GM12878 (cell line): ENCODE data around the gene FNDC11. TPM values are rescaled to one million over a fixed set of nuclear protein-coding genes. Genes with fewer than 3 reads are reported as not detected.

ENCODE experiments used
- ATAC-seq: fragments of 200-7000 bp; cut with Tn5 transposase; 3 replicates; pipeline ENCODE4 v1.9.1; 2020; ENCODE audit warnings: mild to moderate bottlenecking, moderate library complexity
- BruUV-seq: library from RNA; stranded (reverse); fragments of 400-500 nt; replicated peaks from 2 replicates; lab custom pipeline; 2021; lab: Mats Ljungman, UMichigan
- CTCF ChIA-PET: fragments of 300-600 bp; sonication (Branson Sonifier 250); formaldehyde crosslinking; extraction: SDS; loops from one replicate; lab custom pipeline; 2021; ENCODE audit warnings: inconsistent platforms; lab: Yijun Ruan, JAX
- POLR2A ChIA-PET: fragments of 350-600 bp; formaldehyde crosslinking; extraction: SDS; loops from one replicate; lab custom pipeline; 2021; ENCODE audit warnings: inconsistent platforms; lab: Charles Lee
- RAD21 ChIA-PET: fragments of 300-600 bp; sonication (Branson Sonifier 250); formaldehyde crosslinking; loops from one replicate; lab custom pipeline; 2023; ENCODE audit warnings: antibody characterized with exemption; ENCODE audit not compliant: unreplicated experiment; lab: Charles Lee
- SMC1A ChIA-PET: fragments of 300-600 bp; sonication (Branson Sonifier 250); formaldehyde crosslinking; loops from one replicate; lab custom pipeline; 2023; ENCODE audit not compliant: unreplicated experiment, uncharacterized antibody; lab: Charles Lee
- DNase-seq: peaks from one replicate; pipeline ENCODE4 v3.0.0-alpha.2; 2011; ENCODE audit warnings: low read depth, low spot score
- FAIRE-seq: peaks from 3 replicates; lab custom pipeline; 2011; peaks lifted over from hg19 to GRCh38; lab: Jason Lieb, UNC
- H2AFZ ChIP-seq: 2 replicates; pipeline ENCODE4 v1.6.0; 2011; ENCODE audit warnings: low read depth, low read length, control low read depth; ENCODE audit not compliant: control insufficient read depth
- H3K27ac ChIP-seq: 2 replicates; pipeline ENCODE4 v1.5.1; 2011; ENCODE audit warnings: control low read depth; ENCODE audit not compliant: control insufficient read depth, insufficient read depth
- H3K27me3 ChIP-seq, 2 experiments: replicated peaks in 1 of 2; 2 replicates each; pipeline versions ENCODE4 v1.6.0 to v1.6.1; 2011; ENCODE audit warnings: low read length in 1 of 2; ENCODE audit not compliant: control insufficient read depth in 2 of 2, insufficient read depth in 2 of 2
- H3K36me3 ChIP-seq, 2 experiments: 2 replicates each; pipeline ENCODE4 v1.5.1; 2011; ENCODE audit warnings: low read length in 1 of 2; ENCODE audit not compliant: control insufficient read depth in 2 of 2, insufficient read depth in 2 of 2
- H3K4me1 ChIP-seq: 2 replicates; pipeline ENCODE4 v1.6.1; 2011; ENCODE audit warnings: mild to moderate bottlenecking, low read length, moderate library complexity, mixed read lengths; ENCODE audit not compliant: control insufficient read depth, insufficient read depth
- H3K4me2 ChIP-seq: 2 replicates; pipeline ENCODE4 v1.6.0; 2011; ENCODE audit warnings: control low read depth; ENCODE audit not compliant: control insufficient read depth, insufficient read depth
- H3K4me3 ChIP-seq: fragments of 200-600 bp; sonication (generic); 2 replicates; pipeline ENCODE4 v1.5.1; 2016
- H3K79me2 ChIP-seq: 2 replicates; pipeline ENCODE4 v1.6.0; 2011; ENCODE audit warnings: low read length; ENCODE audit not compliant: control insufficient read depth, insufficient read depth
- H3K9ac ChIP-seq: 2 replicates; pipeline ENCODE4 v1.8.0; 2011; ENCODE audit warnings: low read length, control low read depth, mixed read lengths; ENCODE audit not compliant: control insufficient read depth, insufficient read depth
- H3K9me3 ChIP-seq: replicated peaks from 3 replicates; pipeline ENCODE4 v1.5.1; 2011; ENCODE audit warnings: mild to moderate bottlenecking, low read length; ENCODE audit not compliant: control insufficient read depth, insufficient read depth
- H4K20me1 ChIP-seq: 2 replicates; pipeline ENCODE4 v1.6.0; 2011; ENCODE audit not compliant: control insufficient read depth, insufficient read depth
- ATF7 ChIP-seq: fragments of 450-650 bp; IDR thresholded peaks from 2 replicates; pipeline ENCODE4 v1.6.1; 2016; ENCODE audit warnings: low read depth, mild to moderate bottlenecking
- CREB1 ChIP-seq: IDR thresholded peaks from 2 replicates; pipeline ENCODE4 v1.6.1; 2012; ENCODE audit warnings: low read depth, mild to moderate bottlenecking, inconsistent platforms
- CREM ChIP-seq: IDR thresholded peaks from 2 replicates; pipeline ENCODE4 v1.6.1; 2014; ENCODE audit warnings: antibody characterized with exemption, low read depth
- DPF2 ChIP-seq: fragments of 450-650 bp; IDR thresholded peaks from 2 replicates; pipeline ENCODE4 v1.6.1; 2017; ENCODE audit warnings: mild to moderate bottlenecking
- EED ChIP-seq: sonication (generic); IDR thresholded peaks from 2 replicates; pipeline ENCODE4 v1.6.1; 2016; ENCODE audit warnings: antibody characterized with exemption, low read depth
- ETV6 ChIP-seq, 2 experiments: fragments of 450-650 bp in 1 of 2; IDR thresholded peaks in 1 of 2; conservative IDR thresholded peaks in 1 of 2; 2 replicates each; pipeline ENCODE4 v1.6.1; 2014; ENCODE audit warnings: antibody characterized with exemption in 1 of 2, borderline replicate concordance in 1 of 2, low read depth in 1 of 2, mild to moderate bottlenecking in 1 of 2, moderate library complexity in 1 of 2
- IKZF1 ChIP-seq: fragments of 450-650 bp; conservative IDR thresholded peaks from 2 replicates; pipeline ENCODE4 v1.6.1; 2017; ENCODE audit warnings: antibody characterized with exemption, mild to moderate bottlenecking
- IRF4 ChIP-seq: IDR thresholded peaks from 2 replicates; pipeline ENCODE4 v1.6.1; 2011; ENCODE audit warnings: low read depth, low read length
- KAT2A ChIP-seq: conservative IDR thresholded peaks from 2 replicates; pipeline ENCODE4 v1.6.1; 2011; ENCODE audit warnings: low read depth, low read length; ENCODE audit not compliant: control insufficient read depth
- LARP7 ChIP-seq: fragments of 450-650 bp; IDR thresholded peaks from 2 replicates; pipeline ENCODE4 v1.6.1; 2017; ENCODE audit warnings: mild to moderate bottlenecking
- MEF2A ChIP-seq: IDR thresholded peaks from 2 replicates; pipeline ENCODE4 v1.6.1; 2011; ENCODE audit warnings: low read depth, mild to moderate bottlenecking, low read length, moderate library complexity; ENCODE audit not compliant: insufficient read depth
- NFIC ChIP-seq: IDR thresholded peaks from 2 replicates; pipeline ENCODE4 v1.6.1; 2012; ENCODE audit warnings: low read depth, mild to moderate bottlenecking, inconsistent platforms, low read length, moderate library complexity
- NFYB ChIP-seq: IDR thresholded peaks from 2 replicates; pipeline ENCODE4 v1.6.1; 2011; ENCODE audit warnings: low read depth, mild to moderate bottlenecking, low read length, improper control_type of control experiment, moderate library complexity; ENCODE audit not compliant: insufficient read depth
- NR2C1 ChIP-seq: fragments of 450-650 bp; IDR thresholded peaks from 2 replicates; pipeline ENCODE4 v1.6.1; 2017; ENCODE audit warnings: antibody characterized with exemption, mild to moderate bottlenecking, moderate library complexity
- NR2F1 ChIP-seq: fragments of 450-650 bp; conservative IDR thresholded peaks from 2 replicates; pipeline ENCODE4 v1.6.1; 2017; ENCODE audit warnings: mild to moderate bottlenecking
- PAX5 ChIP-seq: IDR thresholded peaks from 2 replicates; pipeline ENCODE4 v1.6.1; 2011; ENCODE audit warnings: low read depth, low read length, borderline replicate concordance
- SP1 ChIP-seq: IDR thresholded peaks from one replicate; pipeline ENCODE4 v1.6.1; 2011; ENCODE audit warnings: low read depth, low read length
- SPI1 ChIP-seq: IDR thresholded peaks from 2 replicates; pipeline ENCODE4 v1.6.1; 2011; ENCODE audit warnings: low read depth, mild to moderate bottlenecking, low read length, moderate library complexity, borderline replicate concordance; ENCODE audit not compliant: insufficient read depth
- TARDBP ChIP-seq: IDR thresholded peaks from 2 replicates; pipeline ENCODE4 v1.6.1; 2016; ENCODE audit warnings: borderline replicate concordance
- TCF3 ChIP-seq: IDR thresholded peaks from 2 replicates; pipeline ENCODE4 v1.6.1; 2012; ENCODE audit warnings: low read depth, mild to moderate bottlenecking, low read length, borderline replicate concordance; ENCODE audit not compliant: insufficient read depth
- TCF7 ChIP-seq: IDR thresholded peaks from 2 replicates; pipeline ENCODE4 v1.6.1; 2014; ENCODE audit warnings: antibody characterized with exemption, borderline replicate concordance
- ZNF207 ChIP-seq: fragments of 450-650 bp; IDR thresholded peaks from 2 replicates; pipeline ENCODE4 v1.6.1; 2014; ENCODE audit warnings: antibody characterized with exemption, mild to moderate bottlenecking, borderline replicate concordance
- ZNF217 ChIP-seq: fragments of 450-650 bp; IDR thresholded peaks from 2 replicates; pipeline ENCODE4 v1.6.1; 2017; ENCODE audit warnings: antibody characterized with exemption, mild to moderate bottlenecking
- ZNF384 ChIP-seq: IDR thresholded peaks from 2 replicates; pipeline ENCODE4 v1.6.1; 2012; ENCODE audit warnings: low read depth, mild to moderate bottlenecking, low read length, improper control_type of control experiment, borderline replicate concordance
- WGBS: methylation state at CpG from one replicate; pipeline ENCODE4 v1.1.6; 2016; ENCODE audit warnings: low lambda C conversion rate; ENCODE audit not compliant: insufficient replicate concordance, insufficient coverage; ENCODE audit errors: missing lambda C conversion rate; 5-methylcytosine and 5-hydroxymethylcytosine counted together
- in situ Hi-C: fragments of 300-500 bp; cut with MboI; formaldehyde crosslinking; loops from 9 replicates; pipeline ENCODE4 v1.14.3; 2018; ENCODE audit warnings: mixed read lengths
- intact Hi-C: fragments of 100-400 bp; cut with micrococcal nuclease; formaldehyde crosslinking; loops from one replicate; pipeline ENCODE4 v1.14.2; 2022; ENCODE audit not compliant: unreplicated experiment
- polyA plus RNA-seq, 11 experiments: library from polyadenylated mRNA; depleted of rRNA in 4 of 11; unstranded in 6 of 11; stranded (reverse) in 5 of 11; fragments of >200 nt; fragmentation: Nextera tagmentation in 4 of 11; fragmentation: Illumina TruSeq in 1 of 11; extraction: Ambion mirVana in 4 of 11; extraction: Trizol in 1 of 11; gene quantifications; 1 replicate in 1 of 11; 2 replicates in 10 of 11; pipeline versions ENCODE4 v1.2.1 to v1.2.3, GENCODE V29; 2011 to 2016; ENCODE audit warnings: inconsistent platforms in 2 of 11, missing spikeins in 2 of 11, low read depth in 1 of 11
- total RNA-seq, 4 experiments: library from RNA; depleted of rRNA in 3 of 4; stranded (reverse); fragments of >200 nt in 3 of 4; fragmentation: Illumina TruSeq in 1 of 4; extraction: Trizol in 1 of 4; gene quantifications; 2 replicates each; pipeline versions ENCODE4 v1.2.1 to v1.2.3, GENCODE V29; 2013 to 2021

FNDC11 gene
- total and polyA plus RNA-seq, 10 of the 15 experiments (the other 5 are each of a cell fraction or from before 2014, with no cell fraction given) = 0.09 to 0.72 (median 0.34) TPM; not detected in 2

DNA sequence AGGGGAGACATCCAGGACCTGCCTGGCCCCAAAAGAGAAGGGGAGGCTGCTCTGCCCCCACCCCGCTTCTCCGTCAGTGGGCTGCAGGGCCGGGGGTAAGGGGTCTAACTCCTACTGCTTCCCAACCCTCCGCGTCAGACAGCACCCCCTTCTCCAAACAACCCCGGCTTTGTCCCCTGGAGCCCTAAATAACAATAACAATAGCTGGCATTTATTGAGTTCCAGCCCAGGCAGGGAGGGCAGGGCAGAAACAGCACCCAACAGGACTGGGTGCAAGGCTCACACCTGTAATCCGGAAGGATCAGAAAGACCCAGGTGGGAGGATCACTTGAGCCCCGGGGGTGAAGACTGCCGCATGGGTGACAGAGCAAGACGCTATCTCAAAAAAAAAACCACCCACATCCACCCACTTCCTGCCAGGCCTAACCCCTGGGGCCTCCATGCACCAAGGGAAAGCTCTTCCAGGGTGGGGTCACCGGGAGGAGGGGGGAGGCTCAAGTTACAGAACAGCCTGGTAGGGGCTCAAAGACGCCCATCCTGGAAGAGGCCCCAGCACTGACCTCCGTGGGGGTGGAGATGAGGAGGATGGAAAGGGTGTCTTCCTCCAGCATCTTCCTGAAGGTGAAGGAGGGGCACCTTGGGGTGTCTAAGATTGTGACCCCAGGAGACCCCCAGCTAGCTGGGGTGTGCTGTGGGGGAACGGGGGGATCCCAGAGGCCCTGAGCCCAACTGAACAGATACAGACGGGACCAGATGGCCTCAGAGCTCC lies 1.3 kb upstream of the FNDC11 start:
- Histone ChIP-seq H3K36me3 (no peaks in the 10 kb centered on the region), H3K4me2 (peak overlapping the region; percentile 89), H3K4me3 (peak overlapping the region; percentile 24; the same call in 1 of the 2 replicates), H3K9ac (peak overlapping the region; percentile 16; the same call in 1 of the 2 replicates), H3K4me1 (peaks cover 22% of the 10 kb centered on the region), H3K27ac (peak overlapping the region; percentile 64), H4K20me1 (no peaks in the 10 kb centered on the region; the same call in 1 of the 2 replicates), H3K9me3 (no peaks in the 10 kb centered on the region), H2AFZ (peak overlapping the region; percentile 62), H3K27me3 (no peaks in the 10 kb centered on the region; a peak in 1 of 4 replicates), H3K79me2 (no peaks in the 10 kb centered on the region)
- ChIA-PET SMC1A (interaction anchor here (0.6 to 3.5 kb wide), 3 partner anchors 15 to 89 kb away, joined by 3 to 16 read pairs (median 4); partner anchors contain the start of gene PTK6), RAD21 (interaction anchor here (1.0 to 2.0 kb wide), 6 partner anchors 8 to 89 kb away, joined by 3 to 23 read pairs (median 10); partner anchors contain the start of genes HELZ2 and PTK6), CTCF (interaction anchor here (0.6 to 2.2 kb wide), 6 partner anchors 10 to 243 kb away, joined by 3 to 9 read pairs (median 5); no protein-coding TSS in a partner anchor), POLR2A (interaction anchor here (0.6 to 2.2 kb wide), 9 partner anchors 9 to 303 kb away, joined by 3 to 11 read pairs (median 3); partner anchors contain the start of genes HELZ2, PPDPF and PTK6)
- DNase-seq (peak; percentile 52), ATAC-seq (peak; percentile 64), FAIRE-seq (peak; percentile 71)
- no TSS peak for BruUV-seq
- in situ Hi-C loops = no loop called here
- intact Hi-C loops = loop anchor here (1.0 kb wide), 1 partner anchor 15 kb away; the partner anchor contains the start of gene PTK6
- 2% methylated on average over 14 of the region's 15 CpGs for WGBS
- TF ChIP-seq LARP7 (0 out of 2 replicates have a peak, but pooled peaks have one; percentile 22), SPI1 (0 out of 2 replicates have a peak, but pooled peaks have one; percentile 9), KAT2A (no peak), PAX5 (peak; percentile 64; the same call in 1 of the 2 replicates), DPF2 (0 out of 2 replicates have a peak, but pooled peaks have one; percentile 23), EED (peak; percentile 85), TARDBP (no peak), IKZF1 (peak; percentile 45; the same call in 1 of the 2 replicates), ATF7 (peak; percentile 56), ETV6 (conservative IDR thresholded peaks at IDR 0.05 in 1 of 2, IDR thresholded peaks at IDR 0.05 in 1 of 2; ENCODE audit: borderline replicate concordance in 1 of 2, low read depth in 1 of 2) (peak in 1 of 2 experiments; percentile 28; a peak in 1 of 4 replicates), CREM (peak; percentile 31; the same call in 1 of the 2 replicates), MEF2A (peak; percentile 56; the same call in 1 of the 2 replicates), NFYB (no peak), CREB1 (peak; percentile 32; the same call in 1 of the 2 replicates), TCF3 (0 out of 2 replicates have a peak, but pooled peaks have one; percentile 30), NFIC (peak; percentile 48; the same call in 1 of the 2 replicates), NR2C1 (0 out of 2 replicates have a peak, but pooled peaks have one; percentile 15), ZNF217 (0 out of 2 replicates have a peak, but pooled peaks have one; percentile 24), IRF4 (no peak), ZNF384 (peak; percentile 58; the same call in 1 of the 2 replicates), NR2F1 (peak; percentile 64), TCF7 (no peak), SP1 (no peak), ZNF207 (0 out of 2 replicates have a peak, but pooled peaks have one; percentile 26)
